Mesenchymal stem cell (in vitro differentiated cells and primary cell): Measurements from ENCODE around the gene POU6F2.

Experiments
- DNase-seq: peaks from one replicate; pipeline ENCODE4 v3.0.0-alpha.2; 2013
- H2AFZ ChIP-seq: one replicate; pipeline ENCODE4 v1.6.1; 2013; ENCODE audit warnings: low read depth, mild to moderate bottlenecking, control low read depth, inconsistent platforms, low read length, moderate library complexity
- H2AK5ac ChIP-seq: 2 replicates; pipeline ENCODE4 v1.6.1; 2013; ENCODE audit warnings: low read length, moderate library complexity, mild to moderate bottlenecking, inconsistent platforms; ENCODE audit not compliant: severe bottlenecking
- H2BK120ac ChIP-seq: one replicate; pipeline ENCODE4 v1.6.1; 2013; ENCODE audit warnings: low read depth, mild to moderate bottlenecking, inconsistent platforms, low read length, moderate library complexity
- H2BK12ac ChIP-seq, 2 experiments: one replicate each; pipeline ENCODE4 v1.6.1; 2013; ENCODE audit warnings: inconsistent platforms in 2 of 2, low read length in 2 of 2, mild to moderate bottlenecking in 2 of 2, moderate library complexity in 2 of 2, control low read depth in 1 of 2
- H2BK15ac ChIP-seq: one replicate; pipeline ENCODE4 v1.6.1; 2013; ENCODE audit warnings: mild to moderate bottlenecking, low read depth, inconsistent platforms; ENCODE audit not compliant: poor library complexity, severe bottlenecking
- H2BK5ac ChIP-seq: 2 replicates; pipeline ENCODE4 v1.6.1; 2013; ENCODE audit warnings: low read depth, mild to moderate bottlenecking, low read length, control low read depth, inconsistent platforms; ENCODE audit not compliant: poor library complexity, severe bottlenecking
- H3K14ac ChIP-seq, 2 experiments: one replicate each; pipeline ENCODE4 v1.6.1; 2013; ENCODE audit warnings: inconsistent platforms in 2 of 2, low read length in 2 of 2, control low read depth in 1 of 2, mild to moderate bottlenecking in 1 of 2, moderate library complexity in 1 of 2
- H3K18ac ChIP-seq, 2 experiments: one replicate each; pipeline ENCODE4 v1.6.1; 2013; ENCODE audit warnings: inconsistent platforms in 2 of 2, low read length in 2 of 2, control low read depth in 1 of 2, low read depth in 1 of 2, mild to moderate bottlenecking in 1 of 2
- H3K23ac ChIP-seq, 2 experiments: one replicate each; pipeline ENCODE4 v1.6.1; 2013; ENCODE audit warnings: inconsistent platforms in 2 of 2, low read length in 2 of 2, mild to moderate bottlenecking in 2 of 2, moderate library complexity in 2 of 2, control low read depth in 1 of 2
- H3K27ac ChIP-seq: 2 replicates; pipeline ENCODE4 v1.5.1; 2013; ENCODE audit warnings: mild to moderate bottlenecking, moderate library complexity, low read length, control low read depth, inconsistent platforms; ENCODE audit not compliant: poor library complexity, severe bottlenecking
- H3K27me3 ChIP-seq, 2 experiments: 2 replicates each; pipeline versions ENCODE4 v1.6.1 to v1.7.0; 2013; ENCODE audit warnings: low read length in 2 of 2, mild to moderate bottlenecking in 2 of 2, moderate library complexity in 2 of 2, control low read depth in 1 of 2, inconsistent platforms in 1 of 2; ENCODE audit not compliant: control insufficient read depth in 1 of 2, insufficient read depth in 1 of 2
- H3K36me3 ChIP-seq, 2 experiments: 2 replicates each; pipeline versions ENCODE4 v1.6.1 to v1.7.0; 2013; ENCODE audit warnings: low read length in 2 of 2, control low read depth in 1 of 2, inconsistent platforms in 1 of 2, low read depth in 1 of 2, mild to moderate bottlenecking in 1 of 2; ENCODE audit not compliant: insufficient read depth in 2 of 2, control insufficient read depth in 1 of 2
- H3K4ac ChIP-seq, 2 experiments: one replicate each; pipeline ENCODE4 v1.6.1; 2013; ENCODE audit warnings: inconsistent platforms in 2 of 2, low read length in 2 of 2, mild to moderate bottlenecking in 2 of 2, moderate library complexity in 2 of 2, control low read depth in 1 of 2, low read depth in 1 of 2
- H3K4me1 ChIP-seq: 2 replicates; pipeline ENCODE4 v1.6.1; 2013; ENCODE audit warnings: low read depth, low read length, control low read depth; ENCODE audit not compliant: control insufficient read depth, insufficient read depth
- H3K4me2 ChIP-seq: 2 replicates; pipeline ENCODE4 v1.6.1; 2013; ENCODE audit warnings: low read length, mild to moderate bottlenecking, inconsistent platforms; ENCODE audit not compliant: poor library complexity, severe bottlenecking
- H3K4me3 ChIP-seq, 2 experiments: 2 replicates each; pipeline versions ENCODE4 v1.5.1 to v1.7.0; 2013; ENCODE audit warnings: low read length in 2 of 2, mild to moderate bottlenecking in 2 of 2, control low read depth in 1 of 2, low read depth in 1 of 2; ENCODE audit not compliant: insufficient read depth in 1 of 2
- H3K79me1 ChIP-seq: replicated peaks from 2 replicates; pipeline ENCODE4 v1.6.1; 2013; ENCODE audit warnings: mild to moderate bottlenecking, control low read depth, low read length, inconsistent platforms; ENCODE audit not compliant: poor library complexity, severe bottlenecking
- H3K9ac ChIP-seq: 2 replicates; pipeline ENCODE4 v1.7.0; 2013; ENCODE audit warnings: mild to moderate bottlenecking, low read length, moderate library complexity
- H3K9me3 ChIP-seq: 2 replicates; pipeline ENCODE4 v1.7.0; 2013; ENCODE audit warnings: mild to moderate bottlenecking, low read length; ENCODE audit not compliant: control insufficient read depth
- H4K8ac ChIP-seq: one replicate; pipeline ENCODE4 v1.6.1; 2013; ENCODE audit warnings: inconsistent platforms, mild to moderate bottlenecking, low read length, moderate library complexity
- H4K91ac ChIP-seq: one replicate; pipeline ENCODE4 v1.6.1; 2013; ENCODE audit warnings: mild to moderate bottlenecking, low read length, inconsistent platforms
- WGBS: methylation state at CpG from one replicate; pipeline ENCODE4 v1.1.7; 2013; ENCODE audit warnings: mixed read lengths; 5-methylcytosine and 5-hydroxymethylcytosine counted together

The POU6F2 gene

GRCh38 chr7:39142750-39143149, 165.0 kb downstream of the POU6F2 start:
- no CpG with 5 or more reads among the region's 1 CpG for WGBS
- Histone ChIP-seq H3K27ac (no peak overlapping the region), H3K4me3 (no peak overlapping the region), H2AK5ac (no peak overlapping the region), H2BK12ac (no peak overlapping the region), H4K91ac (no peak overlapping the region), H3K79me1 (no peaks in the 10 kb centered on the region), H3K36me3 (no peaks in the 10 kb centered on the region), H3K27me3 (no peaks in the 10 kb centered on the region), H2BK120ac (no peak overlapping the region), H3K18ac (no peak overlapping the region), H2BK15ac (no peak overlapping the region), H3K9ac (no peak overlapping the region), H2AFZ (no peak overlapping the region), H2BK5ac (no peak overlapping the region), H4K8ac (no peak overlapping the region), H3K4ac (no peak overlapping the region), H3K4me2 (no peak overlapping the region), H3K14ac (no peak overlapping the region), H3K9me3 (peaks cover 2% of the 10 kb centered on the region), H3K4me1 (no peaks in the 10 kb centered on the region), H3K23ac (no peak overlapping the region)
- DNase-seq = no peak

GRCh38 chr7:39144420-39144819, 166.7 kb downstream of the POU6F2 start:
- DNase-seq = no peak
- Histone ChIP-seq H3K4me1 (no peaks in the 10 kb centered on the region), H3K36me3 (no peaks in the 10 kb centered on the region), H3K27ac (no peak overlapping the region), H4K8ac (no peak overlapping the region), H2AFZ (no peak overlapping the region), H3K4ac (no peak overlapping the region), H3K27me3 (no peaks in the 10 kb centered on the region), H3K9me3 (peaks cover 2% of the 10 kb centered on the region), H2BK5ac (no peak overlapping the region), H3K4me2 (no peak overlapping the region), H3K9ac (no peak overlapping the region), H2BK120ac (no peak overlapping the region), H2BK15ac (no peak overlapping the region), H3K4me3 (no peak overlapping the region), H3K18ac (no peak overlapping the region), H2BK12ac (no peak overlapping the region), H3K23ac (no peak overlapping the region), H3K79me1 (no peaks in the 10 kb centered on the region), H2AK5ac (no peak overlapping the region), H3K14ac (no peak overlapping the region), H4K91ac (no peak overlapping the region)
- no CpG with 5 or more reads among the region's 1 CpG for WGBS

DNA sequence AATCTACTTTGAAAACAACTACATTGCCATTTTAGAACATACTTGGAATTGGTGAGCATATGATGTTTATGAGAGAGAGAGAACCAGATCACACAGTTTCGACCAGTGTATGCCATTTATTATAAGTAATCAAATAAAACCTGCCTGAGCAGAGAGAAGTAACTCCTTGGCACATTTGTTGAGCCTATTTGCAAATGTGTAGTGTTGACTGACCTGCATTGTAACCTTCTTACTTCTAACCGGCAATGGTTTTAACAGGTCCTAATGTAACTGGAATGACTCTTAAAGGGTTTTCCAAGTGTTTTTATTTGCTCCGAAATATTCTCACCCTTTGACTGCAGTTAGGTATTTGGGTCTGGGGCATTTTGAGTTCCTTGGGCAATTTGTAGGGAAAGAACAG, 167.6 kb downstream of the POU6F2 start:
- no peak overlapping the region for H2BK15ac ChIP-seq
- no peaks in the 10 kb centered on the region for H3K4me1 ChIP-seq
- no peak overlapping the region for H2BK120ac ChIP-seq
- no peaks in the 10 kb centered on the region for H3K79me1 ChIP-seq
- H3K4me3 ChIP-seq = no peak overlapping the region
- DNase-seq = no peak
- H3K4ac ChIP-seq = no peak overlapping the region
- H2AK5ac ChIP-seq = no peak overlapping the region
- H3K27ac ChIP-seq = no peak overlapping the region
- no peak overlapping the region for H2BK12ac ChIP-seq
- H3K9ac ChIP-seq = no peak overlapping the region
- no peak overlapping the region for H2BK5ac ChIP-seq
- H3K36me3 ChIP-seq = no peaks in the 10 kb centered on the region
- H3K4me2 ChIP-seq = no peak overlapping the region
- no peak overlapping the region for H4K91ac ChIP-seq
- no peak overlapping the region for H3K18ac ChIP-seq
- H3K23ac ChIP-seq = no peak overlapping the region
- H3K9me3 ChIP-seq = peaks cover 2% of the 10 kb centered on the region
- no peak overlapping the region for H3K14ac ChIP-seq
- H4K8ac ChIP-seq = no peak overlapping the region
- H2AFZ ChIP-seq = no peak overlapping the region
- WGBS = 69% methylated on average over 3 of the region's 3 CpGs
- no peaks in the 10 kb centered on the region for H3K27me3 ChIP-seq

DNA sequence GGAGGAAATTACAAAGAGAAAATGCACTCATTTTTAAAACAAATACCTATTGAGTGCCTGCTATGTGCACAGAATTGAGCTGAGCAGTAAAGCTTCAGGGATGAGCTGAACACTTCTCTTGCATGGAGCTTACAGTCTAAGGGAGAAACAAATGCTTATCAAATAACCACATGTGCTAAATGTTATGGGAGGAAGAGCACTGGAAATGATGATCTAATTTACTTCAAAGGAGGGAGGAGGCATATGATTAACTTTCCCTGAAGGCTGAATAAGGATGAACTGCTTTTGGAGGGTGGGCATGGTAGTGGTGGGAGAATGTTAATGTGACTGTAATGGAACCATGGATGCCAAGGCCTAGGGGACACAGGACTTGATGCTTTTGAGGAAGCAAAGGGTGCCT, 168.2 kb downstream of the POU6F2 start:
- Histone ChIP-seq H4K91ac (no peak overlapping the region), H3K4ac (no peak overlapping the region), H4K8ac (no peak overlapping the region), H3K4me1 (no peaks in the 10 kb centered on the region), H2AK5ac (no peak overlapping the region), H3K14ac (no peak overlapping the region), H3K18ac (no peak overlapping the region), H3K27me3 (no peaks in the 10 kb centered on the region), H3K79me1 (no peaks in the 10 kb centered on the region), H2BK12ac (no peak overlapping the region), H2BK5ac (no peak overlapping the region), H3K36me3 (no peaks in the 10 kb centered on the region), H2BK15ac (no peak overlapping the region), H3K4me3 (no peak overlapping the region), H3K4me2 (no peak overlapping the region), H3K23ac (no peak overlapping the region), H3K27ac (no peak overlapping the region), H2AFZ (no peak overlapping the region), H3K9me3 (peaks cover 2% of the 10 kb centered on the region), H2BK120ac (no peak overlapping the region), H3K9ac (no peak overlapping the region)
- DNase-seq = no peak
